ENCODE results near the gene HSFX4. TPM values are rescaled to one million over a fixed set of nuclear protein-coding genes. Genes with fewer than 3 reads are reported as not detected.

Gene HSFX4
- total and polyA plus RNA-seq, 9 of the 15 experiments (the other 6 are each of a cell fraction or from before 2014, with no cell fraction given) = 0.10 to 0.24 (median 0.14) TPM; not detected in 6

GRCh38 chrX:149903889-149904748 is 25.3 kb upstream of the HSFX4 start (continued):
- TF ChIP-seq, protein P1, sequence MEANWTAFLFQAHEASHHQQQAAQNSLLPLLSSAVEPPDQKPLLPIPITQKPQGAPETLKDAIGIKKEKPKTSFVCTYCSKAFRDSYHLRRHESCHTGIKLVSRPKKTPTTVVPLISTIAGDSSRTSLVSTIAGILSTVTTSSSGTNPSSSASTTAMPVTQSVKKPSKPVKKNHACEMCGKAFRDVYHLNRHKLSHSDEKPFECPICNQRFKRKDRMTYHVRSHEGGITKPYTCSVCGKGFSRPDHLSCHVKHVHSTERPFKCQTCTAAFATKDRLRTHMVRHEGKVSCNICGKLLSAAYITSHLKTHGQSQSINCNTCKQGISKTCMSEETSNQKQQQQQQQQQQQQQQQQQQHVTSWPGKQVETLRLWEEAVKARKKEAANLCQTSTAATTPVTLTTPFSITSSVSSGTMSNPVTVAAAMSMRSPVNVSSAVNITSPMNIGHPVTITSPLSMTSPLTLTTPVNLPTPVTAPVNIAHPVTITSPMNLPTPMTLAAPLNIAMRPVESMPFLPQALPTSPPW (CRISPR knock-in tag; IDR thresholded peaks at IDR 0.05) = peak; percentile 10; the same call in 1 of the 2 replicates
- no peak for TF ChIP-seq MGA (IDR thresholded peaks at IDR 0.05)
- TF ChIP-seq CBFA2T3 (IDR thresholded peaks at IDR 0.05) = peak; percentile 73
- peak in 1 of 3 experiments; percentile 37 for TF ChIP-seq YY1 (IDR thresholded peaks at IDR 0.05; ENCODE audit: borderline replicate concordance in 1 of 3, control insufficient read depth in 1 of 3, extremely low read depth in 1 of 3, insufficient read depth in 3 of 3, insufficient read length in 1 of 3, insufficient replicate concordance in 2 of 3, low read depth in 1 of 3, low read length in 2 of 3)
- no peak for TF ChIP-seq DEAF1 (CRISPR knock-in tag; IDR thresholded peaks at IDR 0.05)
- peak; percentile 41; the same call in 1 of the 2 replicates for TF ChIP-seq FOXM1 (IDR thresholded peaks at IDR 0.05; ENCODE audit: low read depth)
- TF ChIP-seq FOXM1 (CRISPR knock-in tag; IDR thresholded peaks at IDR 0.05; ENCODE audit: low read depth) = no peak
- TF ChIP-seq ETV1 (tag; conservative IDR thresholded peaks at IDR 0.05; ENCODE audit: low read depth) = peak; percentile 66

All from K562 (cell line).